PFSK-1 (cell line): Measurements from ENCODE around the gene TMEM60.

Source experiments
- FOXP2 ChIP-seq: optimal IDR thresholded peaks from 2 replicates; pipeline ENCODE3; 2011; ENCODE audit warnings: borderline replicate concordance, control low read depth, inconsistent platforms; ENCODE audit not compliant: insufficient read depth; ENCODE audit errors: extremely low read length, extremely low read depth
- POLR2AphosphoS5 ChIP-seq: IDR thresholded peaks from 2 replicates; pipeline ENCODE4 v1.6.1; 2012; ENCODE audit warnings: low read depth, mild to moderate bottlenecking, control low read depth, low read length, moderate library complexity
- REST ChIP-seq, 2 experiments: IDR thresholded peaks; 2 replicates each; pipeline versions ENCODE4 v1.6.1 to v1.8.0; 2011 to 2012; ENCODE audit warnings: low read depth in 2 of 2, low read length in 2 of 2, control low read depth in 1 of 2, inconsistent platforms in 1 of 2, mild to moderate bottlenecking in 1 of 2, moderate library complexity in 1 of 2; ENCODE audit not compliant: insufficient read depth in 1 of 2
- SIN3A ChIP-seq: IDR thresholded peaks from 2 replicates; pipeline ENCODE4 v1.6.1; 2012; ENCODE audit warnings: mild to moderate bottlenecking, low read length, moderate library complexity, borderline replicate concordance; ENCODE audit not compliant: insufficient read depth
- TAF1 ChIP-seq: IDR thresholded peaks from 2 replicates; pipeline ENCODE4 v1.6.1; 2012; ENCODE audit warnings: low read length, control low read depth, borderline replicate concordance; ENCODE audit not compliant: insufficient read depth

TMEM60 gene

GRCh38 chr7:77820967-77821366, 22.7 kb upstream of the TMEM60 start:
- TF ChIP-seq SIN3A (no peak), TAF1 (no peak), FOXP2 (no peak), POLR2AphosphoS5 (no peak), REST (IDR thresholded peaks at IDR 0.05; ENCODE audit: insufficient read depth in 1 of 2, low read depth in 2 of 2, low read length in 2 of 2) (no peak)

- no peak for TF ChIP-seq TAF1
- no peak for TF ChIP-seq FOXP2
- TF ChIP-seq REST (IDR thresholded peaks at IDR 0.05; ENCODE audit: insufficient read depth in 1 of 2, low read depth in 2 of 2, low read length in 2 of 2) = no peak
- no peak for TF ChIP-seq POLR2AphosphoS5
- TF ChIP-seq SIN3A = no peak
Observed at GRCh38 chr7:77819021-77819420, 20.8 kb upstream of the TMEM60 start.

- TF ChIP-seq POLR2AphosphoS5 (no peak), FOXP2 (no peak), TAF1 (no peak), SIN3A (no peak), REST (IDR thresholded peaks at IDR 0.05; ENCODE audit: insufficient read depth in 1 of 2, low read depth in 2 of 2, low read length in 2 of 2) (no peak)
Observed at GRCh38 chr7:77813180-77813579, 14.9 kb upstream of the TMEM60 start.

- no peak for TF ChIP-seq FOXP2
Observed at GRCh38 chr7:77812290-77812685, 14.1 kb upstream of the TMEM60 start.

- TF ChIP-seq FOXP2 (no peak), REST (IDR thresholded peaks at IDR 0.05; ENCODE audit: insufficient read depth in 1 of 2, low read depth in 2 of 2, low read length in 2 of 2) (no peak)
Observed at GRCh38 chr7:77811516-77812289, 13.5 kb upstream of the TMEM60 start.

GRCh38 chr7:77808517-77808916, 10.3 kb upstream of the TMEM60 start:
- TF ChIP-seq SIN3A (no peak), REST (IDR thresholded peaks at IDR 0.05; ENCODE audit: insufficient read depth in 1 of 2, low read depth in 2 of 2, low read length in 2 of 2) (no peak), FOXP2 (no peak), POLR2AphosphoS5 (no peak), TAF1 (no peak)
